HG02763 (cell line): ENCODE measurements around the gene SFSWAP.
"Not testable (repeated sequence)": the region's sequence is repeated elsewhere in the genome, so short reads cannot be mapped to it uniquely, and the experiment has no call there.

Experiments used
- ATAC-seq: cut with Tn5 transposase; IDR thresholded peaks from one replicate; pipeline ENCODE4 v1.9.1; 2021; ENCODE audit warnings: mild to moderate bottlenecking, moderate library complexity; ENCODE audit not compliant: unreplicated experiment

SFSWAP gene

GRCh38 chr12:131701705-131702572 is 9.0 kb upstream of the SFSWAP start:
- ATAC-seq = no peak

DNA sequence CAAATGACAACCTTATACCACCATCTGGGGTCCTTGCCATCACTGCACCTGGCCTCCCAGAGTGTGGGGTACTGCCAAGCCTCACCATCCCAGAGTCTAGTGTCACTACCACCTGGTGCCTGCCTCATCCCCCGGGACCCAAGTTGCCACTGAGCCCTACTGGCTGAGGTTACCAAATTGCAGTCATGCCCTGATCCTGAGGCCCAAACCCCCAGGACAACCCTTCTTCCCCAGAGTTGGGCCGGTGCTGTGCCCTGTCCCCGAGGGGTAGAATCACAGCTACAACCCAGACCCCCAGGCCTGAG is 8.4 kb upstream of the SFSWAP start:
- ATAC-seq = no peak

- ATAC-seq = no peak
Measured at GRCh38 chr12:131703161-131703560, 7.7 kb upstream of the SFSWAP start.

- ATAC-seq = no peak
Measured at GRCh38 chr12:131704509-131704908, 6.4 kb upstream of the SFSWAP start.

GRCh38 chr12:131706709-131707108 is 4.2 kb upstream of the SFSWAP start:
- not testable (repeated sequence) for ATAC-seq

GRCh38 chr12:131709226-131709625 is 1.7 kb upstream of the SFSWAP start:
- no peak for ATAC-seq

- no peak for ATAC-seq
Measured at GRCh38 chr12:131711551-131712205, 788 bp downstream of the SFSWAP start.

DNA sequence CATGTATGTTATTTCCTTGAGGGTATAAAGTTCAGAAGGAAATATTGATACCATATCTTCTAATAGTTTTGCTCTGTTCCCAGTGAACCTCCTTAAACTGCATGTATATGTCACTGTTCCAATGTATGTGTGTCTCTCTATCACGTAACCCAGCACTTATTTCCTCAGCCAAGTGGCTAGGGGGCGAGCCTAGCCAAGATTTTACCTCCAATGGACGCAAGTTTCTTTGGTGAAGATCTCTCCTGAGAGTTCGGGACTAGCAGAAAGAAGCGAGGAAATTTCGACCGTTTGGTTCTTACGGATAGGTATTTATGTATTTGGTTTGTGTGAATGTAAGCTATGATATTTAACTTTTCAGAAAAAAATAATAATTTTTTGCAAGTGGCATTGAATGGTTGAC is 2.5 kb downstream of the SFSWAP start:
- no peak for ATAC-seq

DNA sequence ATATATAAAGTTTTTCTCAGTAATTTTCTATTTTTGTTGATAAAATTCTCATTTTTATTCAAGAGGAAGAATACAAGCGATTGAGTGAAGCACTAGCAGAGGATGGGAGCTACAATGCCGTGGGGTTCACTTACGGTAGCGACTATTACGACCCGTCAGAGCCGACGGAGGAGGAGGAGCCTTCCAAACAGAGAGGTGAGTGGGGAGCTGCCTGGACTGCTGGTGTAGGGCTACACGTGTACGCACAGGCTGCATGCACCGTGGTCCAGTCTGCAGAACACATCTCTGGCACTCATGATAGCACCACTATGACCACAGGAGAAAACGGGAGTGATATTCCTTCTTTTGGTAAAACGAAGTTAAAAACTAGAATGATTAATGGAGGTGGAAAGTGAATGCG is 3.9 kb downstream of the SFSWAP start:
- ATAC-seq = no peak

- ATAC-seq = no peak
Measured at GRCh38 chr12:131716282-131716681, 5.4 kb downstream of the SFSWAP start.

GRCh38 chr12:131720241-131720640 is 9.4 kb downstream of the SFSWAP start:
- ATAC-seq = no peak

DNA sequence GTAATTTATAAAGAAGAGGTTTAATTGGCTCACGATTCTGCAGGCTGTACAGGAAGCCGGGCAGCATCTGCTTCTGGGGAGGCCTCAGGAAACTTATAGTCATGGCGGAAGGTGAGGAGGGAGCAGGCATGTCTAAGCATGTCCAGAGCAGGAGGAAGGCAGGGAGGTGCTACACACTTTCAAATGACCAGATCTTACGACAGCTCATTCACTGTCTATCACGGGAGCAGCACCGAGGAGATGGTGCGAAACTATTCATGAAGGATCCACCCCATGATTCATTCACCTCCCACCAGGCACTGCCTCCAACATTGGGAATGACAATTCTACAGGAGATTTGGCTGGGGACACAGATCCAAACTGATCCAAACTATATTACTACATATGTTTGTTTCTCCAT is 10.0 kb downstream of the SFSWAP start:
- no peak for ATAC-seq

GRCh38 chr12:131721548-131721947 is 10.7 kb downstream of the SFSWAP start:
- ATAC-seq = no peak

DNA sequence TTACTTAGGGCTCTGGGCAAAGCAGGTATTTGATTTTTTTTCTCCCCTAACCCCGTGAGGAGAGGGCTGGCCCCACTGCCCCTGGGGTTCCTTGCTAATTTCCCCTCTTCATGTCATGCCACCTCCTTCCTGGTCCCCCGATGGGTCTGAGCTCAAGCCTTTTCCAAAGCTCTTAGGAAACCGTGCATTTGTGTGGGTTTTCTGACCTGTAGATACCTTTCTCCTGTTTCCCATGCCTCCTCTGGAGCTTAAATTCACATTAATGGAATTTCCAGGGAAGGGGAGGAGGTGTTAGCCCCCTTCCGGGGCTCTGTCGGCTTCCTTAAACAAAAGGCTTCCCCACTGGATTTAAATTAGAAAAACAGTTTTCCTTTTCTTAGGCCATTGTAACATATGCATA is 12.6 kb downstream of the SFSWAP start:
- no peak for ATAC-seq

GRCh38 chr12:131724534-131724933 is 13.6 kb downstream of the SFSWAP start:
- no peak for ATAC-seq

- ATAC-seq = no peak
Measured at GRCh38 chr12:131725503-131725902, 14.6 kb downstream of the SFSWAP start.

GRCh38 chr12:131728720-131729119 is 17.8 kb downstream of the SFSWAP start:
- no peak for ATAC-seq

DNA sequence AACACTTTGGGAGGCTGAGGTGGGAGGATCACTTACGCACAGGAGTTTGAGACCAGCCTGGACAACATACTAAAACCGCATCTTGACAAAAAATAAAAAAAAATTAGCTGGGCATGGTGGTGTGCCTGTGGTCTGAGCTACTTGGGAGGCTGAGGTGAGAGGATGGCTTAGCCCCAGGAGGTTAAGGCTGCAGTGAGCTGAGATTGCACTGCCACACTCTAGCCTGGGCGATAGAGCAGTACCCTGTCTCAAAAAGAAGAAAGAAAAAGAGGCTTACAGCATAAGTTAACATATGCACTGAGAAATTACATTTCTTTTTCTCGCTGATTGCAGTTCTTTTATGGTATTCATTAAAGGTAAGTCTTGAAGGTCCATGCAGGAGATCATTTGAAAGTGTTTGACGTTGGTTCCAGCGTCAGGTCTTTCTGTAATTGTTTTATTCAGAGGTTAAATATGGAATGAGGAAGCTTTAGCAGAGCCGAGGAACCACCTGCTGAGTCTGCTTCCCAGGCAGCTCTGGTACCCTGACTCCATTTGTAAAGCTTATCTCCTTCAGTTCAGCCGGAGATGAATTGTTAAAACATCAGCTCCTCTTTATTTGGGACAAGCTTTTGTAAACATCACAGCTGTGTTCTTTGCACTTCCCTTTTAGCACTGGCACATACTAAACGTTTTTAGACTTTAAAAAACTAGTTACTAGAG is 18.5 kb downstream of the SFSWAP start:
- no peak for ATAC-seq

DNA sequence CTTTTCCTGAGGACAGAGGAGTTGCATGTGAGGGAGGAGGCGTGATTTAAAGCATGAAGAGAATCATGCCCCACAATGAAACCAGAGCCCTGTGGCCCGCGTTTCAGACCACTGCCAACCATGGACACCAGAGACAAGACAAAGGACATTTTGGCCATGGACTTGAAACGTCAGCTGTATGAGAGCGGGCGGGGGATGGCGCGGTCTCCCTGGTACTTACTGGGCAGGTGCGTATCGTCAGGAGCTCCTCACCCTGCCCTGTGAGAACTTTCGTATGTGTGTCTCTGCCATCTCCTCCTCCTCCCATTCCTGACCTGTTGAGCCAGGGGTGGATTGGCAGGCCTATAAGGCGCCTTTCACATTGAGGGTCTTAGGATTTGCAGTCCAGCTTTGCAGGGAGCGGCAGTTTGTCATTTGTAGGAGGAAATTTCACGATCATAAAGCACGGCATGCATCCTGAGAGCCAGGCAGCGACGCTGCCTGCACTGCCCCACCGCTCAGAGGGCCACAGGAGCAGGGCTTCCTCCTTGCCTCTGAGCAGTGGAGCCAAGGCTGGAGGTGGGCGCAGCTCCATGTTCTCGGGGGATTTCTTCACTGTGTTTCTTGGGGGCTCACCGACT is 22.2 kb downstream of the SFSWAP start:
- no peak for ATAC-seq

DNA sequence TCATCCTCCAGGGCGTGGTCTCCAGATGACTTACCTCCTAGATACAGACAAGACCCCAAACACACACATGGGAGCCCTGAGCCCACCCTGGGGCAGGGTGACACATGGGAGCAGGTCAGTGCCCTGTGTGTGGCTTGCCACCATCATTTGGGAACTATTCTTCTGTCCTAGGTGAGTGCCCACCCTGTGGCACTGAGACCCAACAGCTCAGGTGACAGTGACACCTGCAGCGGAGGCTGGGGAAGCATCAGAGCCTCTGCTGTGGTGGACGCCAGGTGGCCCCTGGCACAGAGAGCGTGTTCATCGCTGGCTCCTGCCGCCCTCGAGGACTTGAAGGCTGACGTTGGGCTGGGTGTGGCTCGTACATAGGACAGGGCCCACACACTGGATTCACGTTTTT is 23.0 kb downstream of the SFSWAP start:
- no peak for ATAC-seq

GRCh38 chr12:131734336-131735152 is 23.7 kb downstream of the SFSWAP start:
- ATAC-seq = no peak
